HG02885 (cell line): ENCODE data around the gene MFAP4.

Source experiments
- ATAC-seq: cut with Tn5 transposase; IDR thresholded peaks from one replicate; pipeline ENCODE4 v1.9.1; 2021; ENCODE audit warnings: mild to moderate bottlenecking; ENCODE audit not compliant: unreplicated experiment, poor library complexity

Gene MFAP4, protein sequence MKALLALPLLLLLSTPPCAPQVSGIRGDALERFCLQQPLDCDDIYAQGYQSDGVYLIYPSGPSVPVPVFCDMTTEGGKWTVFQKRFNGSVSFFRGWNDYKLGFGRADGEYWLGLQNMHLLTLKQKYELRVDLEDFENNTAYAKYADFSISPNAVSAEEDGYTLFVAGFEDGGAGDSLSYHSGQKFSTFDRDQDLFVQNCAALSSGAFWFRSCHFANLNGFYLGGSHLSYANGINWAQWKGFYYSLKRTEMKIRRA

DNA sequence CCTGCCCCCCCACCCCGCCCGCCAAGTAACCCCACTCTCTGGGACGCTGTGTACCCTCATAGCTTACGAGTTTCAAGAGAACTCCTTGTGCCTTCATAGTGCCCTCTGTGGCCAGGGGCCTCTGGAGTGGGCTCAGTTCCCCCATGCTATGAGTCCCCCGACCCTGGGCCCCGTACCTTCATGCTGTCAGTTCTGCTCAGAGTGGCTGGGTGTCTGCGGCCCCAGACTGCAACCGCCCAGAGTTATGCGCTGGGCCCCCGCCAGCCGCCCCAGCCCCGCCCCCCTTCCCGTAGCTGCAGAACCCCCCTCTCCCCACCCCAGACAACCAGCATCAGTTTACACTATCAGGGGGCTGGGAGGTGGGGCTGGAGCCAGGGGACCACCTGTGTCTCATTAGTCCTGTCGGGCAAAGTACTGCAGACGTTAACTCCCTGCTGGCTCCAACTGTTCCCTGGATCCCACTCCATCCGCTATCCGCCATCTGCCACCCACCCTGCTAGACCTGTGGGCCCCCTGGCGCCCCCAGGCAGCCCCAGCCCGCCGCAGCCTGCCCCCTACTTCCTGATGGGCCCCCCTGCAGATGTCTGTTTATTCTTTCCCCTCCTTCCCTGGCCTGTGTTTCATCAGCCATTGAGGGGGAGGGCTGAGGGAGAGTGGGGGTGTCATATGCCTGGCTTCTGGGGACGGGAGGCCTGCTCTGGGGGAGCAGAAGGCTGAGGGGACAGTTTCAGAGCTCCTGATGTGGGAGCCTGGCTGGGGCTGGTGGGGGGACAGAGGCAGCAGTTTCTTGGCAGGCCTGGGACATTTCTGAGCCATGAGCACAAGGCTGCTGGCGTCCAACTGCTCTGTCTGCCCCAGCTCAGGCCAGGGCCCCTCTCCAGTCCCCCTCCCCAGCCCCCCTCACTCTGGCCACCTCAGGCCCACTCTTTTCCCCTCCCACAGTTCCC, at the start of gene MFAP4:
Gene MFAP4 (minus strand): TSS at position 217 of the 947 bp plus-strand sequence. CDS start 35 bp downstream, at position 182.
- ATAC-seq = no peak

- ATAC-seq = no peak
These were observed 46.8 kb upstream of the MFAP4 start for GRCh38 chr17:19433727-19434340.

DNA sequence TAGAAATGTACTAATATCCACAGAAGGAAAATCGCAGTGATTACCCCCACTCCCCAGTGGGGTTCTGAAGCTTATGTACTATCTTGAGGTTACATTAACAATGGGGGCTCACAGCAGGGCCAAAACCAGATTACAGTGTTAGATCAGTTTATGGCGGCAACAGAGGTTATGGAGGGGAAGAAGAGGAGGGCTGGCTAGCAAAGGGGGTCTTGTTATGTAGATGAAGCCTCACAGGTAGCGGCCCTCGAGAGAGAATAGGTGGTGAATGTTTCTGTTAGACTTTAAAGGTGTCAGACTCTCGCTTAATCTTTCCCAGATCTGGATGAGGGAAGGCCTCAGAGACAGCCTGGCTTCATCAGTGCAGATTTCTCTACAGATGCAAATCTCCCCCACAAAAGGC, 46.3 kb upstream of the MFAP4 start:
- ATAC-seq = no peak

GRCh38 chr17:19431691-19432090, 44.7 kb upstream of the MFAP4 start:
- no peak for ATAC-seq

DNA sequence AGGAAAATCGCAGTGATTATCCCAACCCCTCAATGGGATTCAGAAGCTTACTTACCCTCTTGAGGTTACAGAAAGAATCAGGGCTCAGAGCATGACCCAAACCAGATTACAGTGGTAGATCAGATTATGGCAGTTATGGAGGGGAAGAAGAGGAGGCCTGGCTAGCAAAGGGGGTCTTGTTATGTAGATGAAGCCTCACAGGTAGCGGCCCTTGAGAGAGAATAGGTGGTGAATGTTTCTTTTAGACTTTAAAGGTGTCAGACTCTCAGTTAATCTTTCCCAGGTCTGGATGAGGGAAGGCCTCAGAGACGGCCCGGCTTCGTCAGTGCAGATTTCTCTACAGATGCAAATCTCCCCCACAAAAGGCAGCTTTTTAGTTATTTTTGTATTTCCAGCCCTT, 39.6 kb upstream of the MFAP4 start:
- ATAC-seq = no peak

GRCh38 chr17:19424934-19425868, 38.2 kb upstream of the MFAP4 start:
- no peak for ATAC-seq

DNA sequence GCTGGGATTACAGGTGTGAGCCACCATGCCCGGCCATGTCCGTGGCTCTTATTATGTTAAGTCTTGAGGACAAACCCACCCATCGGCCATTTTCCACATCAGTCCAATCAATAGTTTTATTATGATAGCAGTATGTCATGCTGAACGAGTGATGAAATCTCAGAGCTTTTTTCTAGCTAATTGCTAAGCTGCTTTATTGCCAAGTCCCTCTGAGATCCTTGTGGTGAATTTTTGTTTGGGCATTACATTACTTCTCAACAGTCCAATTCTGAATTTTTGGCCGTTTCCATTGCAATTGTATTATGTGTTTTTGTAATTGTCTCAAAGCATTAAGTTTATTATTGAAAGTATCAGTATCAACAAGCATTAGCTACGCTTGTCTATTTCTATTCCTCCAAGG, 34.9 kb upstream of the MFAP4 start:
- ATAC-seq = no peak

DNA sequence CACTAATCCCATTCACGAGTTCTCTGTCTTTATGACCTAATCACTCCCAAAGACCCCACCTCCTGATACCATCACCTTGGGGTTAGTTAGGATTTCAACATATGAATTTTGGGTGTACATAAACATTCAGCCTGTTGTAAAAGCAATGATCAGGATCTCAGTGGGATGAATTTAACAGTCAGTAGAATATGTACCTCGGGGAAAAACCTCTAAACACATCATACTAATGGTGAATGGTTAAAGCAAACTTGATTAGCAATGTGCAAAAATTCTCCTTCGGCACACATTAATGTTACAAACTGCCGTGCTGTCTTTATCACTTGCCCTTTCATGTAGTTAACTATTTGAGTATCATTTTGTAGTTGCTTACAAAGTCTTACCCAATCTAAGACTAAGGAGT, 34.2 kb upstream of the MFAP4 start:
- no peak for ATAC-seq

GRCh38 chr17:19418251-19418992, 31.4 kb upstream of the MFAP4 start:
- ATAC-seq = no peak

DNA sequence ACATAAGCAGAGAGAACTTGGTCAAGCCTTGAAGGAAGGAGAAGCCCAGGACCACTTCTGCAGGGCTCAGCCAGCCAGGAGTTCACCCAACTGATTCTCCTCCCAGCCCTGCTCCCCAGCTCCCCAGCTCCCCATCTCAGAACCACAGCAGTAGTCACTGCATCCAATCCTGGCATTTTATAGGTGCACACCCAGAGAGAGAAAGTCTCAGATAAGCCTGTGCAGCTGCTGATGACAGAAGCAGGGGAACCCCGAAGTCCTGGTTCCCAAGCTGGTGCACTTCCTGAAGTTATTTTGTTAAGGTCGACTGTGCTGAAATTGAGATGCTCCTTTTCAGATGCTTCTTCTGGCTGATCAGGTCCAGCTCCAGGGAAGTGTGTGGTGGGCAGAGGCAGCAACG, 30.6 kb upstream of the MFAP4 start:
- ATAC-seq = no peak

DNA sequence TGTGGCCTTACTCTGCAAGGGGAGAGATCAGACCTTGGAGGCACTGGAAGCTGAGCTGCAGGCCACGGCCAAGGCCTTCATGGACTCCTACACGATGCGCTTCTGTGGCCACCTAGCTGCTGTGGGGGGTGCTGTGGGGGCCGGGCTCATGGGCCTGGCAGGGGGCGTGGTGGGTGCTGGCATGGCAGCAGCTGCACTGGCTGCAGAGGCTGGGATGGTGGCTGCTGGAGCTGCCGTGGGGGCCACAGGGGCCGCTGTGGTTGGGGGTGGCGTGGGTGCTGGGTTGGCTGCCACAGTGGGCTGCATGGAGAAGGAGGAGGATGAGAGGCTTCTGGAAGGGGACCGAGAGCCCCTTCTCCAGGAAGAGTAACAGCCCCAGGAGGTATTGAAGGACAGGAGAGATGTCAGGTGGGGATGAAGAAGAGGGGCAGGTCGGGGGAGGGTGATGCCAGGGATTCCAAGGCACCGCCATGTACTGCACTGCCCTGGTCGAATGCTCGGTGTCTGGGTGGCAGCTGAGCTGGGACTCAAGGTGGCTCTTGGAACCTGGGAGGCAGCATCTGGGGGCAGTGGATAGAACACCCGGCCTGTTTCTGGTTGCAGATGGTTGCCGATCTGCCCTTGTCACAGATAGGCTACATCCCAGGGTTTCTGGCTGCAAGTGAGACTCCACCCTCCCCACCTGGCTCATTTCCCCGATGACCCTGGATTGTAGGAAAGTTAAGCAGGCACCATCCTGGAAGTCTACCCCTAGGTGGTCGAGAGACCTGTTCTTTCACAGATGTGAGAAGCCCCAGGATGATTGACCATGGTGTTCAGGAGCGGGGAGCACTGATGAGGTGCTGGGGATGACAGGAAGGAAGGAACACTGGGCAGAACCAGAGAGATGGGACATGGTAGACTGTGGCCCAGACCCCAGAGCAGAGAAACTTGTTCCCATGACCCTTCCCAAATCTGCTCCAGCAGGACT, 29.1 kb upstream of the MFAP4 start:
- no peak for ATAC-seq

DNA sequence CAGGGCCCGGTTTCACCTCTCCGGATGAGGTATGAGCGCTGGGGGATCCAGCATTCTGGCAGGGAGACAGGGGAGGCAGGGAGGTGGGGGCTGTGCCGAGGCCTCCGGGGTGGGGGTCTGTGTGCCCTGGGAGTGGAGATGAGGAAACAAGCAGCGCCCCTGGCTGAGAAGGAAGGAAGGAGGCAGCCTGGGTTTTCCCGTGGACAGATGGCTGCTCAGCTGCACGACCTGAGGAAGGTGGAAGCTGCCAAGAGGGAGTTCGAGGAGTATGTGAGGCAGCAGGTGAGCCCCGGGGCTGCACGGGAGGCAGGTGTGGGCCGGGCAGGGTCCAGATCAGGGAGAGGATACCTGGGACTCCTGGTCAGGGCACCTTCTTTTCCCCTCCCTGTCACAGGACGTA, 28.3 kb upstream of the MFAP4 start:
- ATAC-seq = no peak

DNA sequence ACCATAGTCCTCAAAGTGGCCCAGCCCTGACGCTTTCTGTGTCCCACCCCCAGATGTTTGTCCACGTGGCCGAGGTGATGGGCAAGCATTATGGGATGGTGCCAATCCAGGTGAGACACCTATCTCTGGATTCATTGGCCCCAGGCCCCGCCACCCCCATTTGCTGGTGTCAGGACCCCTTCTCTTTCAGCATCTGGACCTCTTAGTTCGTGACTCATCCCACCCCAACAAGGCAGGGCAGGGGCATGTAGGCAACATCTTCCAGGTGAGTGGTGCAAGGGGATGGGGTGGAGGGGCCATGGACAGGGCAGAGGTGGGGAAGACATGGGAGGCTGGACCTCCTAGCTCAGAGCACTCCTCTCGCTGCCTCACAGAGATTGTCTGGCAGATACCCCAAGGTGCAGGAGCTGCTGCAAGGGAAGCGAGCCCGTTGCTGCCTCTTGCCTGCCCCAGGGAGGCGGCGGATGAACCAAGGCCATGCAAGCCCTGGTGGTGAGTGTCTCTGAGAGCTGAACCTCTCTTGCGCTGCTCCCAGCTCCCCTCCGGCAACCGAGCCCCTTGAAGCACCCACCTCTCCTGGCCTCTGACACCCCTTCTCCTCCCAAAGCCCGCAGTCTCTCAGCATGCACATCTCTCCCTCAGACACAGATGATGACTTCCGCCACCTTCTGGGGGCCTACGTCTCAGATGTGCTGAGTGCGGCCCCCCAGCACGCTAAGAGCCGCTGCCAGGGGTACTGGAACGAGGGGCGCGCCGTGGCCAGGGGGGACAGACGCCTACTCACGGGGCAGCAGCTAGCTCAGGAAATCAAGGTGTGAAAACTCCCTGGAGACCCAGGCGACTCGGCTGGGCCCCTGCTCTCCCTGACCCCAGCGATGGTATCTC, 27.6 kb upstream of the MFAP4 start:
- ATAC-seq = no peak

DNA sequence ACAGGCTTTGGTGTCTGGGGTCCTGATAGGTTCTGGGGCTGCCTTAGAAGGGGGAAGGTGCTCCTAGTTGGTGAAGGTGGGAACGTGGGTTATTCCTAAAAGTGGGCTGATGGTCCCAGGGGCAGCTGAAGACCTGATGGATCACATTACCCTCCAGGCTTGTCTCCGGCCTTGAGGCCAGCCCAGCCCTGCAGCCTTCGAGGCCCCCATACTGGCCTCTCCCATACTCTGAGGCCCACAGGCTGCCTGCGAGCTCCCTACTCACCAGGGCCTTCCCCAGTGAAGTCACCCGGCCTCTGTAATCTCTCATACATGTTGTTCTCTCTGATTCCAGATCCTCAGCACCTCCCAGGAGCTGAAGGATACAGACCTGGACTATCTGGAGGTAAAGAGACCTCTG, 26.8 kb upstream of the MFAP4 start:
- ATAC-seq = no peak

GRCh38 chr17:19412984-19413383, 26.0 kb upstream of the MFAP4 start:
- ATAC-seq = no peak

DNA sequence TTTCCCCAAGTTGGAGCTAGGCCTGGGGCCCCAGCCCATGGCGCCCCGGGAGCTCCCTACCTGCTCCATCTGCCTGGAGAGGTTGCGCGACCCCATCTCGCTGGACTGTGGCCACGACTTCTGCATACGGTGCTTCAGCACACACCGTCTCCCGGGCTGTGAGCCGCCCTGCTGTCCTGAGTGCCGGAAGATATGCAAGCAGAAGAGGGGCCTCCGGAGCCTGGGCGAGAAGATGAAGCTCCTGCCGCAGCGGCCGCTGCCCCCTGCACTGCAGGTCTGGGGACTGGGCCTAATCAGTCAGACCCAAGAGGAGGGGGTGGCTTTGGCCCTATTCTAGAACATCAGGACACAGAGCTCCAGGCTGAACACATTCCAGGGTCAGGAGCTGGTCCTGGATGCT, 25.5 kb upstream of the MFAP4 start:
- ATAC-seq = no peak

GRCh38 chr17:19411631-19412030, 24.6 kb upstream of the MFAP4 start:
- no peak for ATAC-seq
